NT2/D1 (cell line): Measurements from ENCODE around the gene IMPA2.

Source experiments
- SUZ12 ChIP-seq: IDR thresholded peaks from 2 replicates; pipeline ENCODE4 v1.6.1; 2011; ENCODE audit not compliant: insufficient read length, insufficient read depth; ENCODE audit errors: extremely low read depth
- YY1 ChIP-seq: IDR thresholded peaks from 2 replicates; pipeline ENCODE4 v1.6.1; 2011; ENCODE audit not compliant: insufficient read length, insufficient read depth
- ZNF274 ChIP-seq: IDR thresholded peaks from 2 replicates; pipeline ENCODE4 v1.6.1; 2011; ENCODE audit warnings: mild to moderate bottlenecking, low read depth, low read length

DNA sequence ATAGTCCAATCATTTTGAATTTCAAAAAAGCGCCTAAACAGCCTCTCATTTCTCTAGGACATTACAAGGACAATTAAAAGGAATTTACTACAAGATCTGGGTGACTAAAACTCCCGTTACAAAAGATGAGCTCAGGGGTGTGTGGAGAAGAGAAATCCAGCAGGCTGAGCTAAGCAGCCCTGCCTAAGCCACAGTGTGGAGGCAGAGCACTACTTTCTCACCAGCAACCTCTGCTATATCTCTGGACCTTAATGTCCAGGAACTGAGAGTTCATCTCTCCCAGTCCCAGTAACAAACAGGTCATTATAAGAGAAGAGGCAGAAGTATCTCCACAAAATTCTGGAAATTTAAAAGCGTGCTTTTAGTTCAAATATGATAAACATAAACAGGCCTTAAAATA is 93.4 kb downstream of the IMPA2 start:
- TF ChIP-seq YY1 (no peak), ZNF274 (no peak), SUZ12 (no peak)
